GM21576 (cell line): ENCODE results near the gene KRT28.
"Not testable (repeated sequence)": the region's sequence is repeated elsewhere in the genome, so short reads cannot be mapped to it uniquely, and the experiment has no call there.

ENCODE experiments used
- ATAC-seq: cut with Tn5 transposase; IDR thresholded peaks from one replicate; pipeline ENCODE4 v1.9.1; 2021; ENCODE audit warnings: mild to moderate bottlenecking, moderate library complexity; ENCODE audit not compliant: unreplicated experiment

Gene KRT28

DNA sequence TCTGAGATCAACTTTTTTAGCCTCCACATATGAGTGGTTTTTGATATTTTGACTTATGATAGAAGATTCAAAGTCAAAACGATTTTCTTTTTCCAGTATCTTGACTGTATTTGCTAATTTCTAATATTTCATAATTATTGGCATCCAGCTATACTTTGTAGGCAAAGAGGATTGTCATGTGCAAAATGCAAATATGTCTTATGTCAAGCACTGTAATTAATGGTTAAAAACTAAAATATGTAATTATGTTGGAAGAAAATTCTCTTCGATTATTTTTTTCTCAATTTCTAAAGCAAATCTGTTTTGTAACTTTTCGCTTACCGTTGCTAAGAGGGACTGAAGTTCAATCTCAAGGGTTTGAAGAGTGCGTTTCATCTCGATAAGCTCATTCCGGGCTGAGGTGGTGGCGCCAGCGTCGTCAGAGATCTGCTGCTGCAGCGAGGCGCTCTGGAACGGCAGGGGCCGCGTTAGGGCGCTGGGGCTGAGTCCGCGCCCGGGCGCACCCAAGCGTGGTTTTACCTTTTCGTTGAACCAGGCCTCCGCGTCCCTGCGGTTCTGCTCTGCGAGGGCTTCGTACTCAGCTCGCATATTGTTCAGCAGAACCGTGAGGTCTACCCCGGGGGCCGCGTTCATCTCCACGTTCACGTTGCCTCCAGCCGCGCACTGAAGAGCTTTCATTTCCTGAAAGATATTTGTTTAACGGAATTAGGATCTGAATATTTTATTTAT is 20.4 kb downstream of the KRT28 start:
- ATAC-seq: no peak

DNA sequence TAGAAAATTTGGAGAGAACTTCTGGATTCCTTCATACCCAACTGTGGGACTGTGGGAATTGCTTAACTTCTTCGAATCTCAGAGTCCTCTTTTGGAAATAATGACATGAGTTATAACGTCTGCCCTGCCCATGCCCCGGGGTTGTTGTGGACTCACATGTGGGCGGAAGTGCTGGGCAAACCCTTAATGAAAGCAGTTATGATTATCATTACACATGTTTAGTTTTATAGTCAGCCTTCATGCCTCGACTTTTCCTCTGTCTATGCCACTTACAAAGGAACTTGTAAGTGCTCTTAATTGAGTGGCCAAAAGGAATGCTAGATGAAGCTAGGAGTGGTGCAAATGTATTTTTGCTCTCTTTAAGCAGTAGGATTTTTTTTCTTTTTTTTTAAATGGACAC is 21.3 kb downstream of the KRT28 start:
- no peak for ATAC-seq

DNA sequence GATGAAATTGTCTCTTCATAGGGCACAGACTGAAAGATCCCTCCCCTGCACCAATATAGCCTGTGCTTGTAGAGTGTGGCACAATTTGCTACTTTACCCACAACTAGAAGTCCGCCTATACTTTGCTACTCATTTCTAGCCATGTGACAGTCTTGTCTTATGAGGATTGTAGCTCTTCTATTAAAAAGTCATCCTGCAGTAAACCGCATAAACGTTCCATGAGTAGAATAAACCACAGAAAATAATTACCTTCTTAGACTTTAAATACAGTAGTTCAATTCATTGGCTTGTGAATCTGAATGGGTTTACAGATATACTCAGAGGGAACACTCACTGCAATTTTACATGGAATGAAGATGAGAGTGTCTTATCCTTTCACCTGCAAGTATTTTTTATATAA is 21.8 kb downstream of the KRT28 start:
- no peak for ATAC-seq

DNA sequence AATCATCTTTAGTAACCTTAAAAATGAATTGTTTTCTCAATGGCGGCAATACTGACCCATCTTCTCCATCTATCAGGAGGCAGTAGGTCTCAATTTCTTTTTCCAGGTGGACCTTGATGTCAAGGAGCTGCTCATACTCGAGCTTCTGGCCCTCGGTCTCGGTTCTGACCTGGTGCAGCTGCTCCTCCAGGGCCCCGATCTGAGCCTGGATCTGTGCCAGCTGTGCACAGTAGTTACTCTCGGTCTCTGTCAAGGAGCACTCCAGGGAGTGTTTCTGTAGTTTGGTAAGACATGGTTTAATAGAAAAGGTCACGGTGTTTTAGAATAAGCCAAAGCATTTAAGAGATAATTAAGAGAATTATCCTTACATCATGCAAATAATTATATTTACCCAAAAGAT is 22.3 kb downstream of the KRT28 start:
- no peak for ATAC-seq

DNA sequence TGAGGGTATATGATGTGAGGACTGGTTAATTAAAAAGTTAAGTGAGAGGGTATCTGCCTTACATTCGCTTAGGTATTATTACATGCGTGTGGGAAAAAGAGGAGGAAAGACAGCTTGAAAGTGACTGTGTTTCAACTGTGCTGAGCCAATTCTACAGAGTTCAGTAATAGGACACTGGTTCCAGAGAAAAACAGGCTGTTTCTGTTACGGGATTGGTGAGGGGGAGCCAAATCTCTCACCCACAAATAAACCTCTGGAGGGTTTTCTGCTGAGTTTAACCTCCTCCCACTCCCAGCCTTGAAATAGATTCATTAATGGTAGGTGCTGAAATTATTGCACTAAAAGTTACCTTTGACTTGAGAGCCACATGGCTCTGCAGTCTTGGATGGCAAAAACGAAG is 23.8 kb downstream of the KRT28 start:
- ATAC-seq: no peak

DNA sequence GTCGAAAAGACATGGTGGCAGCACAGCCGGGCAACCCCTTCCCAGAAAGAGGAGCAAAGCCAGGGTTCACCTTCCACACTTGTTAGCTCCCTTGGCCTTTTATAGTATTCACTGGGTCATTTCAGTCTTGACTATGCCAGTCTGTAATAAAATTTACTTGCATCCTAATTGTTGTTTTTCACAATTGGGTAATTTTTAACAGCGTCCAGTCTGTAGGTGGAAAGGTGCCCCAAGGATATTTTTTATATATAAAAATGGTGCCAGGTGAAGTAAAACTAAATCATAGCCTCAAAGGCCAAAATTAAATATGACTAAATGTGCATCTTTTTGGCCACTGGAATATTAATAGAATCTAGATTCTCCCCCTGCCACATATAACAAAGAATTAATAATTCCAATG is 27.7 kb downstream of the KRT28 start, which contains the start of gene KRT26:
Gene KRT26 (minus strand): TSS at position 101 of the 400 bp plus-strand sequence. CDS start 88 bp downstream, at position 13.
- no peak for ATAC-seq

DNA sequence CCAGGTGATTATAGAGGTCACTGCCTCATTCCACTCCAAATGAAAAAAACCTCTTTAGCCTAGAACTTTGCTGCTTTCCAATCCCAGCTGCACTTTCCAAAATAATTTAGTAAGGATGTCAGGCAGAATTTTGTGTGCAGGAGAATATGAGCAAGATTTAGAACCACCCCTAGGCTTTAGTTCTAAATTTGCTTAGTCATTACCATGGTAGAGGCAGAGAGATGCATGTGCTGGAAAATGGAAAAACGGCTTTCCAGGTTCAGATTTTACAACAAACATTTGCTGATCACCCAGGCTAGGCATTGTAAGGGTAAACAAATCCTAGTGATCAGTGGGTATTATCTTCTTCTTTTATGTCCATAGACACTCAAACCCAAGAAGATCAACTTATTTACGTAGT is 34.1 kb downstream of the KRT28 start:
- no peak for ATAC-seq

DNA sequence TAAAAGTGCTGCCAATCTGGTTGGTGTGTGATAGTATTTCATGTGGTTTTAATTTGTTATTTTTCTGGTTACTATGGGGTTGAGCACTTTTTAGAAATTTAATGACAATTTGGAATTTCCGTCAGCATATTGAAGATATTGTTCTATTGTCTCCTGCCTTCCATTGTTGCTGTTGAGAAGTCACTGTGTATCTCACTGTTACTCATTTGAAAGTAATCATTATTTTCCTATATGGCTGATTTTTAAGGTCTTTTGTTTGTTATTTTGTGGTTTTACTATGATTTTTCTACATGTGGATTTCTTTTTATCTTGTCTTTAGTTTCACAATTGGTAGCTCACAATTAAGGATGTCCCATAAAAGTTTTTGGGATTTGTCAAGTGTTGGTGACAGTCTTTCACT is 36.0 kb downstream of the KRT28 start:
- ATAC-seq: no peak

DNA sequence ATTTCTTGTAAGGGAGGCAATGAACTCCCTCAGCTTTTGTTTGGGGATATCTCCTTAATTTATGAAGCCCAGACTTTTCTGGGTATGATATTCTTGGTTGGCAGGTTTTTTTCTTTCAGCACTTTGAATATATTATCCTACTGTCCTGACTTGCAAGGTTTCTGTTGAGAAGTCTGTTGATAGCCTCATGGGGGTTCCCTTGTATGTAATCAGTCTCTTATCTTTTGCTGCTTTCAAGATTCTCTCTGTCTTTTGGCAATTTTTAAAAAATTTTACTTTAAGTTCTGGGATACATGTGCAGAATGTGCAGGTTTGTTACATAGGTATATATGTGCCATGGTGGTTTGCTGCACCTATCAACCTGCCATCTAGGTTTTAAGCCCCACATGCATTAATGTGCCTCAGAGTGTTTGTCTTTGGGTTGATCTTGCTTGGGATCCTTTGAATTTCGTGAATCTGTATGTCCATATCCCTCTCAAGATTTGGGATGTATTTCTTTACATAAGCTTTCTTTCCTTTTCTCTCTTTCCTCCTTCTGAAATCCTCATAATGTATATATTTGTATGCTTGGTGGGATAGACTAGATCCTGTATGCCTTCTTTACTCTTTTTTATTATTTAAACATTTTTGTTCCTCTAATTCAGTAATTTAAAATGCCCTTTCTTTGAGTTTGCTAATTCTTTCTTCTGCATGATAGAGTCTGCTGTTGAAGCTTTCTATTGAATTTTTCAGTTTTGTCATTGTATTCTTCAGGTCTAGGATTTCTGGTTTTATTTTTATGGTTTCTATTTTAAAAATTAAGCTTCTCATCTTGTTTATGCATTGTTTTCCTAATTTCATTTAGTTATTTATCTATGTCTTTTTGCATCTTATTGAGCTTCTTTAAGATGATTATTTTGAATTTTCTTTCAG is 39.4 kb downstream of the KRT28 start:
- no peak for ATAC-seq

DNA sequence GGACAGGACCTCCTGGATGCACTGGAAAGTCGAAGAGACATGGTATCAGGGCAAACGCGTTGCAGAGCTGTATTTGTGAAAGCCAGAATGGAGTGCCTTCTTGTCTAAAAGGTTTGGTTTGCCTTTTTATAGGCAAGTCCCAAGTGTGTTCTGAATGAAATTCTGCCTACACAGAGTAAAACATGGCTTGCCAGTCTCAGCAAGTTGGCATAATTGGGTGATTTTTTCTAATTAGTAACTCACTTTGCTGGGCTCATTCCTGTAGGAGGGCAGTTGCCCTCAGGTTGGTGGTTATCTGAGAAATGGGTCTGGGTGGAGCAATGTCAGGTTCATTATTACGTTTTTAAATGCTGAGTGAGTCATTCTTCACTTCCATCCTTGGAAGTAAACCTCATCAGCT is 44.5 kb downstream of the KRT28 start, which contains the start of gene KRT25:
Gene KRT25 (minus strand): TSS at position 101 of the 400 bp plus-strand sequence. CDS start 60 bp downstream, at position 41.
- no peak for ATAC-seq

DNA sequence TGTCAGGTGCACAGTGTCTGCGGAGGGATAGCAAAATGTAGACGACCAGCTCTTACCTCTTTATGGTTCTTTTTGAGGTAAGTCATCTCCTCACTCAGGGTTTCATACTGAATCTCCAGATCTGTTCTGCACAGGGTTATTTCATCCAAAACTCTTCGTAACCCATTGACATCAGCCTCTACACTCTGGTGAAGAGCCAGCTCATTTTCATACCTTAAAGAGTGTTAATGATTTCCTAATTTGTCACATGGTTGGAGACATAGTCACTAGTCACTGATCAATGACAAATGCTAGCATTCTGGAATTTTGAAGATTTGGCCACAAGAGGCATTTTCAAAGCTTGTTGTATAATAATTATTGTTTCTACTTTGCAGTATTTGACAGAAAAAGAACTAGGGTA is 46.0 kb downstream of the KRT28 start:
- no peak for ATAC-seq

DNA sequence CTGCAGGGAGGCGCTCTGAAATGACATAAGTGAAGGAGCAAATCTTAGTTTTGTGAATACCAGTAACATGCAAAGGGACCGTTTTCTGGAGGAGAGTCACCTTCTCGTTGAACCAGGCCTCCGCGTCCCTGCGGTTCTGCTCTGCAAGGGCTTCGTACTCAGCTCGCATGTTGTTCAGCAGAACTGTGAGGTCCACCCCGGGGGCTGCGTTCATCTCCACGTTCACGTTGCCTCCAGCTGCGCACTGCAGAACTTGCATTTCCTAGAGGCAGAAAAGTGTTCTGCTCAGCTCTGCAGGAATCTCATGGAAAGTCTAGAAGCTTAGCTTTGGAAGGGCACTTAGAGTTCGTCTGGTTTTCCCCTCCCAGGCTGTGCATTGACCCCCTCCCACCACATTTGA is 48.7 kb downstream of the KRT28 start:
- ATAC-seq: no peak

DNA sequence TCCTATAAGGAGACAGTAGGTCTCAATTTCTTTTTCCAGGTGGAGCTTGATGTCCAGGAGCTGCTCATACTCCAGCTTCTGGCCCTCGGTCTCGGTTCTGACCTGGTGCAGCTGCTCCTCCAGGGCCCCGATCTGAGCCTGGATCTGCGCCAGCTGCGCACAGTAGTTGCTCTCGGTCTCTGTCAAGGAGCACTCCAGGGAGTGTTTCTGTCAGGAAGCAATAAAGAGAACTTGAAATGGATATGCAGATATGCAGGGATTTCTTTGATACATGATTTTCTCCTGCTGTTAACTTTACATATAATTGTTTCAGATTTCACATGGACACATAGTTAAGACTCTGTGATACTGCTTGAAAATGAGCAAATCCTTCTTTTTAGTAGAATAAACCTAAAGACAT is 49.4 kb downstream of the KRT28 start:
- ATAC-seq: no peak

DNA sequence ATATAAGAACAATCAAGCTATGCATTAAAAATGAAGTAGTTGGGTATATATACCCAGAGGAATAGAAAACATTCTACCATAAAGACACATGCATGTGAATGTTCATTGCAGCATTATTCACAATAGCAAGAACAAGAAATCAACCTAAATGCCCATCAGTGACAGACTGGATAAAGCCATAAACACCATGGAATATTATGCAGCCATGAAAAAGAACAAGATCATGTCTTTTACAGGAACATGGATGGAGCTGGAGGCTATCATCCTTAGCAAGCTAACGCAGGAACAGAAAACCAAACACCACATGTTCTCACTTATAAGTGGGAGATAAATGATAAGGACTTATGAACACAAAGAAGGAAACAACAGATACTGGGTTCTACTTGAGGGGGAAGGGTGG is 51.1 kb downstream of the KRT28 start:
- ATAC-seq: not testable (repeated sequence)
